T-helper 1 cell treated with Interleukin-12 subunit alpha and Interleukin-12 subunit beta and Interleukin-4 antibody, amounts not matched to agents 30 μg/mL and 1 μg/mL, for 36 hours (primary cell): Measurements from ENCODE around the gene SNX9.
A peak's percentile ranks its signal among the peaks of the same experiment; 100 is the strongest.
"Not testable (repeated sequence)": the region's sequence is repeated elsewhere in the genome, so short reads cannot be mapped to it uniquely, and the experiment has no call there.

ENCODE experiments used
- H3K27ac Mint-ChIP-seq: one replicate; pipeline ENCODE4 v1.8.0; 2021; ENCODE audit warnings: mild to moderate bottlenecking, mixed read lengths
- H3K27me3 Mint-ChIP-seq: one replicate; pipeline ENCODE4 v1.8.0; 2021; ENCODE audit warnings: low read depth, mixed read lengths
- H3K36me3 Mint-ChIP-seq: one replicate; pipeline ENCODE4 v1.8.0; 2021; ENCODE audit warnings: low read depth, mixed read lengths
- H3K4me1 Mint-ChIP-seq: one replicate; pipeline ENCODE4 v1.8.0; 2021; ENCODE audit warnings: low read depth, mixed read lengths
- H3K4me3 Mint-ChIP-seq: one replicate; pipeline ENCODE4 v1.8.0; 2021; ENCODE audit warnings: mild to moderate bottlenecking, moderate library complexity, mixed read lengths
- H3K9me3 Mint-ChIP-seq: one replicate; pipeline ENCODE4 v1.8.0; 2021; ENCODE audit warnings: mixed read lengths

The SNX9 gene

GRCh38 chr6:157853902-157854502, 31.0 kb downstream of the SNX9 start:
- Mint-ChIP-seq H3K4me3 (no peak overlapping the region), H3K27me3 (peaks cover 7% of the 10 kb centered on the region), H3K4me1 (peaks cover 13% of the 10 kb centered on the region), H3K36me3 (peaks cover 27% of the 10 kb centered on the region), H3K27ac (no peak overlapping the region), H3K9me3 (peaks cover 15% of the 10 kb centered on the region)

- H3K9me3 Mint-ChIP-seq, result peaks cover 15% of the 10 kb centered on the region
- peaks cover 9% of the 10 kb centered on the region for H3K4me1 Mint-ChIP-seq
- peaks cover 20% of the 10 kb centered on the region for H3K27me3 Mint-ChIP-seq
- no peak overlapping the region for H3K4me3 Mint-ChIP-seq
- peaks cover 16% of the 10 kb centered on the region for H3K36me3 Mint-ChIP-seq
- H3K27ac Mint-ChIP-seq, result no peak overlapping the region
These were observed 32.3 kb downstream of the SNX9 start for GRCh38 chr6:157855325-157855724.

GRCh38 chr6:157855804-157856203, 32.8 kb downstream of the SNX9 start:
- Mint-ChIP-seq H3K4me1 (peaks cover 12% of the 10 kb centered on the region), H3K9me3 (peaks cover 15% of the 10 kb centered on the region), H3K27me3 (peaks cover 25% of the 10 kb centered on the region), H3K36me3 (peaks cover 18% of the 10 kb centered on the region)
- H3K27ac Mint-ChIP-seq, H3K4me3 Mint-ChIP-seq: not testable (repeated sequence)

- peaks cover 14% of the 10 kb centered on the region for H3K4me1 Mint-ChIP-seq
- peaks cover 43% of the 10 kb centered on the region for H3K27me3 Mint-ChIP-seq
- not testable (repeated sequence) for H3K27ac Mint-ChIP-seq, H3K4me3 Mint-ChIP-seq, H3K36me3 Mint-ChIP-seq, H3K9me3 Mint-ChIP-seq
These were observed 35.6 kb downstream of the SNX9 start for GRCh38 chr6:157858664-157859063.

- no peak overlapping the region for H3K4me3 Mint-ChIP-seq
- H3K36me3 Mint-ChIP-seq, result peaks cover 7% of the 10 kb centered on the region
- H3K27me3 Mint-ChIP-seq, result peaks cover 51% of the 10 kb centered on the region
- H3K4me1 Mint-ChIP-seq, result peaks cover 14% of the 10 kb centered on the region
- no peak overlapping the region for H3K27ac Mint-ChIP-seq
- H3K9me3 Mint-ChIP-seq, result peaks cover 1% of the 10 kb centered on the region
These were observed 36.9 kb downstream of the SNX9 start for GRCh38 chr6:157859775-157860504.

GRCh38 chr6:157860505-157860991, 37.5 kb downstream of the SNX9 start:
- H3K4me3 Mint-ChIP-seq, result peak overlapping the region; percentile 14
- peak overlapping the region; percentile 11 for H3K27ac Mint-ChIP-seq
- H3K27me3 Mint-ChIP-seq, result peaks cover 51% of the 10 kb centered on the region
- peaks cover 14% of the 10 kb centered on the region for H3K4me1 Mint-ChIP-seq
- H3K36me3 Mint-ChIP-seq, result peaks cover 7% of the 10 kb centered on the region
- no peaks in the 10 kb centered on the region for H3K9me3 Mint-ChIP-seq

- peaks cover 7% of the 10 kb centered on the region for H3K36me3 Mint-ChIP-seq
- H3K4me1 Mint-ChIP-seq, result peaks cover 14% of the 10 kb centered on the region
- no peak overlapping the region for H3K4me3 Mint-ChIP-seq
- no peaks in the 10 kb centered on the region for H3K9me3 Mint-ChIP-seq
- peaks cover 51% of the 10 kb centered on the region for H3K27me3 Mint-ChIP-seq
- H3K27ac Mint-ChIP-seq, result no peak overlapping the region
These were observed 38.1 kb downstream of the SNX9 start for GRCh38 chr6:157861184-157861583.

- Mint-ChIP-seq H3K27ac (no peak overlapping the region), H3K27me3 (peaks cover 51% of the 10 kb centered on the region), H3K36me3 (peaks cover 7% of the 10 kb centered on the region), H3K4me1 (peaks cover 16% of the 10 kb centered on the region), H3K4me3 (no peak overlapping the region), H3K9me3 (no peaks in the 10 kb centered on the region)
These were observed 38.8 kb downstream of the SNX9 start for GRCh38 chr6:157861814-157862213.

- Mint-ChIP-seq H3K27me3 (peaks cover 51% of the 10 kb centered on the region), H3K4me1 (peaks cover 24% of the 10 kb centered on the region), H3K9me3 (no peaks in the 10 kb centered on the region), H3K4me3 (no peak overlapping the region), H3K36me3 (peaks cover 7% of the 10 kb centered on the region), H3K27ac (no peak overlapping the region)
These were observed 39.7 kb downstream of the SNX9 start for GRCh38 chr6:157862706-157863105.

GRCh38 chr6:157864185-157864761, 41.2 kb downstream of the SNX9 start:
- peaks cover 42% of the 10 kb centered on the region for H3K27me3 Mint-ChIP-seq
- H3K4me3 Mint-ChIP-seq, result no peak overlapping the region
- H3K27ac Mint-ChIP-seq, result no peak overlapping the region
- peaks cover 3% of the 10 kb centered on the region for H3K36me3 Mint-ChIP-seq
- H3K9me3 Mint-ChIP-seq, result no peaks in the 10 kb centered on the region
- peaks cover 23% of the 10 kb centered on the region for H3K4me1 Mint-ChIP-seq

- no peak overlapping the region for H3K27ac Mint-ChIP-seq
- peaks cover 32% of the 10 kb centered on the region for H3K27me3 Mint-ChIP-seq
- H3K4me1 Mint-ChIP-seq, result peaks cover 16% of the 10 kb centered on the region
- peaks cover 3% of the 10 kb centered on the region for H3K36me3 Mint-ChIP-seq
- H3K4me3 Mint-ChIP-seq, result no peak overlapping the region
- no peaks in the 10 kb centered on the region for H3K9me3 Mint-ChIP-seq
These were observed 42.2 kb downstream of the SNX9 start for GRCh38 chr6:157865249-157865648.

GRCh38 chr6:157867155-157867559, 44.1 kb downstream of the SNX9 start:
- no peak overlapping the region for H3K27ac Mint-ChIP-seq
- peaks cover 12% of the 10 kb centered on the region for H3K4me1 Mint-ChIP-seq
- H3K27me3 Mint-ChIP-seq, result peaks cover 24% of the 10 kb centered on the region
- H3K4me3 Mint-ChIP-seq, result no peak overlapping the region
- no peaks in the 10 kb centered on the region for H3K9me3 Mint-ChIP-seq
- peaks cover 2% of the 10 kb centered on the region for H3K36me3 Mint-ChIP-seq

- Mint-ChIP-seq H3K36me3 (peaks cover 2% of the 10 kb centered on the region), H3K27me3 (peaks cover 16% of the 10 kb centered on the region), H3K4me3 (no peak overlapping the region), H3K9me3 (no peaks in the 10 kb centered on the region), H3K27ac (no peak overlapping the region), H3K4me1 (peaks cover 12% of the 10 kb centered on the region)
These were observed 44.9 kb downstream of the SNX9 start for GRCh38 chr6:157867981-157868380.

GRCh38 chr6:157868835-157869234, 45.8 kb downstream of the SNX9 start:
- no peaks in the 10 kb centered on the region for H3K9me3 Mint-ChIP-seq
- peaks cover 7% of the 10 kb centered on the region for H3K27me3 Mint-ChIP-seq
- H3K27ac Mint-ChIP-seq, result no peak overlapping the region
- peaks cover 13% of the 10 kb centered on the region for H3K4me1 Mint-ChIP-seq
- no peak overlapping the region for H3K4me3 Mint-ChIP-seq
- peaks cover 4% of the 10 kb centered on the region for H3K36me3 Mint-ChIP-seq
